Activated CD8-positive, alpha-beta memory T cell treated with anti-CD3 and anti-CD28 coated beads for 4 hours (primary cell): ENCODE data around the gene HAUS6.
"Not testable (repeated sequence)": the region's sequence is repeated elsewhere in the genome, so short reads cannot be mapped to it uniquely, and the experiment has no call there.

ENCODE experiments used
- DNase-seq, 2 donors: peaks; one replicate each; pipeline ENCODE4 v3.0.0-alpha.2; 2020; ENCODE audit warnings: low read depth in 2 of 2

Gene HAUS6

GRCh38 chr9:19117039-19117716, 14.5 kb upstream of the HAUS6 start:
- DNase-seq: no peak

- DNase-seq: no peak
These were observed 13.5 kb upstream of the HAUS6 start for GRCh38 chr9:19116107-19116790.

- no peak for DNase-seq
These were observed 12.1 kb upstream of the HAUS6 start for GRCh38 chr9:19114680-19115270.

- DNase-seq: no peak
These were observed 11.4 kb upstream of the HAUS6 start for GRCh38 chr9:19113964-19114679.

- DNase-seq: not testable (repeated sequence)
These were observed 10.4 kb upstream of the HAUS6 start for GRCh38 chr9:19113064-19113611.

GRCh38 chr9:19108038-19108437, 5.3 kb upstream of the HAUS6 start:
- DNase-seq: no peak

- DNase-seq: no peak
These were observed 2.0 kb upstream of the HAUS6 start for GRCh38 chr9:19104515-19105282.

GRCh38 chr9:19102181-19102630, 498 bp downstream of the HAUS6 start:
- peak in 1 of 2 donors; percentile 1 for DNase-seq

GRCh38 chr9:19101203-19101602, 1.5 kb downstream of the HAUS6 start:
- DNase-seq: no peak

- DNase-seq: not testable (repeated sequence)
These were observed 5.3 kb downstream of the HAUS6 start for GRCh38 chr9:19097431-19097830.

- no peak for DNase-seq
These were observed 15.4 kb downstream of the HAUS6 start for GRCh38 chr9:19087106-19088000.

- DNase-seq: no peak
These were observed 17.4 kb downstream of the HAUS6 start for GRCh38 chr9:19085295-19085694.

- DNase-seq: no peak
These were observed 27.9 kb downstream of the HAUS6 start for GRCh38 chr9:19074836-19075235.

- no peak for DNase-seq
These were observed 28.5 kb downstream of the HAUS6 start for GRCh38 chr9:19074229-19074628.

GRCh38 chr9:19057033-19057432, 45.7 kb downstream of the HAUS6 start:
- no peak for DNase-seq

- DNase-seq: no peak
These were observed 51.8 kb downstream of the HAUS6 start for GRCh38 chr9:19050637-19051591.

GRCh38 chr9:19049917-19050636, 52.6 kb downstream of the HAUS6 start:
- DNase-seq: no peak
